HEK293 (cell line): Measurements from ENCODE around the gene TXNDC11.

ENCODE experiments used
- CTCF ChIA-PET: fragments of 350-600 bp; formaldehyde crosslinking; extraction: SDS; loops from one replicate; lab custom pipeline; 2021; ENCODE audit warnings: antibody characterized with exemption; lab: Yijun Ruan, JAX
- POLR2A ChIA-PET: fragments of 300-600 bp; formaldehyde crosslinking; extraction: SDS; loops from one replicate; lab custom pipeline; 2020; ENCODE audit warnings: antibody characterized with exemption, inconsistent platforms; lab: Yijun Ruan, JAX
- H3K27ac ChIP-seq: fragments of 200-500 bp; sonication (Bioruptor generic); 2 replicates; pipeline ENCODE4 v1.5.1; 2014; ENCODE audit warnings: low read depth, low read length, control low read depth, inconsistent platforms; ENCODE audit errors: extremely low read depth
- H3K36me3 ChIP-seq, 2 experiments: fragments of 200-500 bp in 1 of 2; sonication (Bioruptor generic) in 1 of 2; 1 replicate in 1 of 2; 2 replicates in 1 of 2; pipeline ENCODE4 v1.5.1; 2014 to 2017; ENCODE audit warnings: inconsistent platforms in 2 of 2, low read length in 2 of 2; ENCODE audit not compliant: control insufficient read depth in 2 of 2, insufficient read depth in 1 of 2
- H3K4me1 ChIP-seq: fragments of 200-500 bp; sonication (Bioruptor generic); 2 replicates; pipeline ENCODE4 v1.5.1; 2014; ENCODE audit warnings: mild to moderate bottlenecking, low read length, inconsistent platforms; ENCODE audit not compliant: control insufficient read depth, insufficient read depth
- H3K4me3 ChIP-seq: 2 replicates; pipeline ENCODE4 v1.5.1; 2011; ENCODE audit warnings: low read depth, mild to moderate bottlenecking, control low read depth, low read length, moderate library complexity
- H3K9me3 ChIP-seq: fragments of 200-500 bp; sonication (Bioruptor generic); 2 replicates; pipeline ENCODE4 v1.5.1; 2014; ENCODE audit warnings: low read depth, low read length, inconsistent platforms; ENCODE audit not compliant: control insufficient read depth, insufficient read depth
- FEZF1 ChIP-seq: fragments of 450-650 bp; formaldehyde crosslinking; IDR thresholded peaks from 2 replicates; pipeline ENCODE4 v1.5.1; 2016; ENCODE audit warnings: missing biosample characterization, missing genetic modification characterization
- SCRT2 ChIP-seq: fragments of 450-650 bp; formaldehyde crosslinking; IDR thresholded peaks from 2 replicates; pipeline ENCODE4 v1.5.1; 2016; ENCODE audit warnings: missing biosample characterization, missing genetic modification characterization
- SP2 ChIP-seq: fragments of 450-650 bp; formaldehyde crosslinking; IDR thresholded peaks from 2 replicates; pipeline ENCODE4 v1.5.1; 2016; ENCODE audit warnings: missing biosample characterization, missing genetic modification characterization
- TSHZ1 ChIP-seq: fragments of 450-650 bp; formaldehyde crosslinking; IDR thresholded peaks from 2 replicates; pipeline ENCODE4 v1.5.1; 2016; ENCODE audit warnings: missing biosample characterization, missing genetic modification characterization, borderline replicate concordance
- ZBTB17 ChIP-seq: fragments of 450-650 bp; formaldehyde crosslinking; IDR thresholded peaks from 2 replicates; pipeline ENCODE4 v1.5.1; 2016; ENCODE audit warnings: missing biosample characterization, missing genetic modification characterization
- ZBTB44 ChIP-seq: fragments of 450-650 bp; IDR thresholded peaks from 2 replicates; pipeline ENCODE4 v1.5.1; 2018; ENCODE audit warnings: missing biosample characterization, mild to moderate bottlenecking, missing genetic modification characterization
- ZEB2 ChIP-seq: fragments of 450-650 bp; formaldehyde crosslinking; IDR thresholded peaks from 2 replicates; pipeline ENCODE4 v1.5.1; 2016; ENCODE audit warnings: missing biosample characterization, missing genetic modification characterization
- ZNF10 ChIP-seq: fragments of 450-650 bp; formaldehyde crosslinking; IDR thresholded peaks from 2 replicates; pipeline ENCODE4 v1.5.1; 2017; ENCODE audit warnings: missing biosample characterization, missing genetic modification characterization
- ZNF366 ChIP-seq: fragments of 450-650 bp; formaldehyde crosslinking; conservative IDR thresholded peaks from 2 replicates; pipeline ENCODE4 v1.5.1; 2016; ENCODE audit warnings: missing biosample characterization, missing genetic modification characterization
- ZNF416 ChIP-seq: fragments of 450-650 bp; formaldehyde crosslinking; IDR thresholded peaks from 2 replicates; pipeline ENCODE4 v1.5.1; 2016; ENCODE audit warnings: missing biosample characterization, missing genetic modification characterization
- ZNF558 ChIP-seq: fragments of 450-650 bp; formaldehyde crosslinking; IDR thresholded peaks from 2 replicates; pipeline ENCODE4 v1.5.1; 2016; ENCODE audit warnings: missing biosample characterization, missing genetic modification characterization
- ZNF585B ChIP-seq: fragments of 450-650 bp; formaldehyde crosslinking; IDR thresholded peaks from 2 replicates; pipeline ENCODE4 v1.5.1; 2016; ENCODE audit warnings: missing biosample characterization, missing genetic modification characterization
- ZNF654 ChIP-seq: fragments of 450-650 bp; formaldehyde crosslinking; IDR thresholded peaks from 2 replicates; pipeline ENCODE4 v1.5.1; 2016; ENCODE audit warnings: low read depth, missing biosample characterization, missing genetic modification characterization
- ZNF768 ChIP-seq: fragments of 450-650 bp; formaldehyde crosslinking; IDR thresholded peaks from 2 replicates; pipeline ENCODE4 v1.5.1; 2018; ENCODE audit warnings: missing biosample characterization, mild to moderate bottlenecking, missing genetic modification characterization
- TF ChIP-seq, protein P1 (sequence below): fragments of 450-650 bp; formaldehyde crosslinking; IDR thresholded peaks from 2 replicates; pipeline ENCODE4 v1.5.1; 2017; ENCODE audit warnings: missing biosample characterization, mild to moderate bottlenecking, missing genetic modification characterization, moderate library complexity
- TF ChIP-seq, protein P2 (sequence below): fragments of 450-650 bp; formaldehyde crosslinking; IDR thresholded peaks from 2 replicates; pipeline ENCODE4 v1.5.1; 2016; ENCODE audit warnings: missing biosample characterization, missing genetic modification characterization
- TF ChIP-seq, protein P3 (sequence below): fragments of 450-650 bp; formaldehyde crosslinking; IDR thresholded peaks from 2 replicates; pipeline ENCODE4 v1.5.1; 2016; ENCODE audit warnings: missing biosample characterization, missing genetic modification characterization, low read depth
- TF ChIP-seq, protein P4 (sequence below): IDR thresholded peaks from 2 replicates; pipeline ENCODE4 v1.6.1; 2011; ENCODE audit warnings: mild to moderate bottlenecking, low read depth, low read length, borderline replicate concordance

The TXNDC11 gene

DNA sequence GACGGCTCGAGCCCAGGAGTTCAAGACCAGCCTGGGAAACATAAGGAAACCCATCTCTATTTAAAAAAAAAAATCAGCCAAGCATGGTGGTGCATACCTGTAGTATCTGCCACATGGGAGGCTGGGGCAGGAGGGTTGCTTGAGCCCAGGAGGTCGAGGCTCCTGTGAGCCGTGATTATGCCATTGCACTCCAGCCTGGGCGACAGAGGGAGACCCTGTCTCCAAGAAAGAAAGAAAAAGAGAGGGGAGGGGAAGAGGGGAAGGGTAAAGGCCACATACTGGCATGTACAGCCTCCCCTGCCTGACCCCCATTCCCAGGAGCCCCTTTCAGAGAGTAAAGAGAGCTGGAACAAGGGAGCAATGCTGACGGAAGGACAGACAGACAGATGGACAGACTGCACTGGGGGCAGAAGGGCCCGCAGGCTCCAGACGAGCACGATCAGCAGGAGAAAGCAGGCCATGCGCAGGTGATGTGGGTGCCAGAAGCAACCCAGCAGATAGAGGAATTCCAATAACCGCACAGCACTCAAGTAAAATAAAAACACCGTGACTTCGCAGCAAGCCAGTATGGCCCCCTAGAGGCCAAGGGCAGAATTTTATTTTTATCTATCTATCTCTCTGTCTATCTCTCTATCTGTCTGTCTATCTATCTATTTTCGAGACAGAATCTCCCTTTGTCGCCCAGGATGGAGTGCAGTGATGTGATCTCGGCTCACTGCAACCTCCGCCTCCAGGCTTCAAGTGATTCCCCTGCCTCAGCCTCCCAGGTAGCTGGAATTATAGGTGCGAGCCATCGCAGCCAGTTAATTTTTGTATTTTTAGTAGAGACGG lies 101.5 kb downstream of the TXNDC11 start:
- H3K4me3 ChIP-seq = no peak overlapping the region
- no peaks in the 10 kb centered on the region for H3K9me3 ChIP-seq
- no peaks in the 10 kb centered on the region for H3K36me3 ChIP-seq
- CTCF ChIA-PET = interaction anchor here (0.6 to 3.6 kb wide), 15 partner anchors 8 to 677 kb away, joined by 3 to 25 read pairs (median 4); no protein-coding TSS in a partner anchor
- 0 out of 2 replicates have a peak, but pooled peaks cover 2% of the 10 kb centered on the region for H3K4me1 ChIP-seq
- H3K27ac ChIP-seq = no peak overlapping the region
- TF ChIP-seq ZNF654 (peak; percentile 34), ZBTB17 (peak; percentile 50), ZNF366 (peak; percentile 90), ZEB2 (tag by site-specific recombination) (0 out of 2 replicates have a peak, but pooled peaks have one; percentile 9), ZNF10 (tag by site-specific recombination) (0 out of 2 replicates have a peak, but pooled peaks have one; percentile 16)
- TF ChIP-seq, protein P1, sequence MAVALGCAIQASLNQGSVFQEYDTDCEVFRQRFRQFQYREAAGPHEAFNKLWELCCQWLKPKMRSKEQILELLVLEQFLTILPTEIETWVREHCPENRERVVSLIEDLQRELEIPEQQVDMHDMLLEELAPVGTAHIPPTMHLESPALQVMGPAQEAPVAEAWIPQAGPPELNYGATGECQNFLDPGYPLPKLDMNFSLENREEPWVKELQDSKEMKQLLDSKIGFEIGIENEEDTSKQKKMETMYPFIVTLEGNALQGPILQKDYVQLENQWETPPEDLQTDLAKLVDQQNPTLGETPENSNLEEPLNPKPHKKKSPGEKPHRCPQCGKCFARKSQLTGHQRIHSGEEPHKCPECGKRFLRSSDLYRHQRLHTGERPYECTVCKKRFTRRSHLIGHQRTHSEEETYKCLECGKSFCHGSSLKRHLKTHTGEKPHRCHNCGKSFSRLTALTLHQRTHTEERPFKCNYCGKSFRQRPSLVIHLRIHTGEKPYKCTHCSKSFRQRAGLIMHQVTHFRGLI (tag by site-specific recombination) = no peak
- TF ChIP-seq, protein P2, sequence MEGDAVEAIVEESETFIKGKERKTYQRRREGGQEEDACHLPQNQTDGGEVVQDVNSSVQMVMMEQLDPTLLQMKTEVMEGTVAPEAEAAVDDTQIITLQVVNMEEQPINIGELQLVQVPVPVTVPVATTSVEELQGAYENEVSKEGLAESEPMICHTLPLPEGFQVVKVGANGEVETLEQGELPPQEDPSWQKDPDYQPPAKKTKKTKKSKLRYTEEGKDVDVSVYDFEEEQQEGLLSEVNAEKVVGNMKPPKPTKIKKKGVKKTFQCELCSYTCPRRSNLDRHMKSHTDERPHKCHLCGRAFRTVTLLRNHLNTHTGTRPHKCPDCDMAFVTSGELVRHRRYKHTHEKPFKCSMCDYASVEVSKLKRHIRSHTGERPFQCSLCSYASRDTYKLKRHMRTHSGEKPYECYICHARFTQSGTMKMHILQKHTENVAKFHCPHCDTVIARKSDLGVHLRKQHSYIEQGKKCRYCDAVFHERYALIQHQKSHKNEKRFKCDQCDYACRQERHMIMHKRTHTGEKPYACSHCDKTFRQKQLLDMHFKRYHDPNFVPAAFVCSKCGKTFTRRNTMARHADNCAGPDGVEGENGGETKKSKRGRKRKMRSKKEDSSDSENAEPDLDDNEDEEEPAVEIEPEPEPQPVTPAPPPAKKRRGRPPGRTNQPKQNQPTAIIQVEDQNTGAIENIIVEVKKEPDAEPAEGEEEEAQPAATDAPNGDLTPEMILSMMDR (tag by site-specific recombination) = peak; percentile 58
- TF ChIP-seq, protein P3, sequence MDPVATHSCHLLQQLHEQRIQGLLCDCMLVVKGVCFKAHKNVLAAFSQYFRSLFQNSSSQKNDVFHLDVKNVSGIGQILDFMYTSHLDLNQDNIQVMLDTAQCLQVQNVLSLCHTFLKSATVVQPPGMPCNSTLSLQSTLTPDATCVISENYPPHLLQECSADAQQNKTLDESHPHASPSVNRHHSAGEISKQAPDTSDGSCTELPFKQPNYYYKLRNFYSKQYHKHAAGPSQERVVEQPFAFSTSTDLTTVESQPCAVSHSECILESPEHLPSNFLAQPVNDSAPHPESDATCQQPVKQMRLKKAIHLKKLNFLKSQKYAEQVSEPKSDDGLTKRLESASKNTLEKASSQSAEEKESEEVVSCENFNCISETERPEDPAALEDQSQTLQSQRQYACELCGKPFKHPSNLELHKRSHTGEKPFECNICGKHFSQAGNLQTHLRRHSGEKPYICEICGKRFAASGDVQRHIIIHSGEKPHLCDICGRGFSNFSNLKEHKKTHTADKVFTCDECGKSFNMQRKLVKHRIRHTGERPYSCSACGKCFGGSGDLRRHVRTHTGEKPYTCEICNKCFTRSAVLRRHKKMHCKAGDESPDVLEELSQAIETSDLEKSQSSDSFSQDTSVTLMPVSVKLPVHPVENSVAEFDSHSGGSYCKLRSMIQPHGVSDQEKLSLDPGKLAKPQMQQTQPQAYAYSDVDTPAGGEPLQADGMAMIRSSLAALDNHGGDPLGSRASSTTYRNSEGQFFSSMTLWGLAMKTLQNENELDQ (tag by site-specific recombination) = no peak
- TF ChIP-seq, all 188 proteins: peak for 6
- POLR2A ChIA-PET = no interaction called here

GRCh38 chr16:11639925-11640899 lies 102.4 kb downstream of the TXNDC11 start:
- Histone ChIP-seq H3K9me3 (no peaks in the 10 kb centered on the region), H3K4me1 (0 out of 2 replicates have a peak, but pooled peaks cover 2% of the 10 kb centered on the region), H3K36me3 (no peaks in the 10 kb centered on the region), H3K4me3 (no peak overlapping the region), H3K27ac (no peak overlapping the region)
- CTCF ChIA-PET = interaction anchor here (0.5 to 3.6 kb wide), 15 partner anchors 9 to 689 kb away, joined by 3 to 25 read pairs (median 3); no protein-coding TSS in a partner anchor
- POLR2A ChIA-PET = interaction anchor here (0.7 kb wide), 1 partner anchor 254 kb away, joined by 3 read pairs; no protein-coding TSS in a partner anchor
- TF ChIP-seq, protein P4, sequence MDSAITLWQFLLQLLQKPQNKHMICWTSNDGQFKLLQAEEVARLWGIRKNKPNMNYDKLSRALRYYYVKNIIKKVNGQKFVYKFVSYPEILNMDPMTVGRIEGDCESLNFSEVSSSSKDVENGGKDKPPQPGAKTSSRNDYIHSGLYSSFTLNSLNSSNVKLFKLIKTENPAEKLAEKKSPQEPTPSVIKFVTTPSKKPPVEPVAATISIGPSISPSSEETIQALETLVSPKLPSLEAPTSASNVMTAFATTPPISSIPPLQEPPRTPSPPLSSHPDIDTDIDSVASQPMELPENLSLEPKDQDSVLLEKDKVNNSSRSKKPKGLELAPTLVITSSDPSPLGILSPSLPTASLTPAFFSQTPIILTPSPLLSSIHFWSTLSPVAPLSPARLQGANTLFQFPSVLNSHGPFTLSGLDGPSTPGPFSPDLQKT = no peak
- TF ChIP-seq ZNF585B (tag by site-specific recombination) (no peak), ZNF768 (tag by site-specific recombination) (no peak), SP2 (tag by site-specific recombination) (peak; percentile 46), FEZF1 (tag by site-specific recombination) (no peak), ZBTB17 (peak; percentile 95), ZBTB44 (tag by site-specific recombination) (peak; percentile 84), ZNF558 (tag by site-specific recombination) (0 out of 2 replicates have a peak, but pooled peaks have one; percentile 49), ZNF416 (tag by site-specific recombination) (no peak), TSHZ1 (tag by site-specific recombination) (peak; percentile 71; the same call in 1 of the 2 replicates), SCRT2 (tag by site-specific recombination) (no peak)
